Measurements from ENCODE around the gene GNAO1. TPM values are rescaled to one million over a fixed set of nuclear protein-coding genes. Genes with fewer than 3 reads are reported as not detected.

The GNAO1 gene
- total and polyA plus RNA-seq, 2 donors (not counting 1 experiment from before 2014, with no cell fraction given): 0.13 to 5.1 TPM

GRCh38 chr16:56245197-56245596, 53.9 kb downstream of the GNAO1 start:
- no peaks in the 10 kb centered on the region for H3K9me3 Mint-ChIP-seq (ENCODE audit: insufficient read depth)
- POLR2A ChIA-PET: no interaction called here
- intact Hi-C loops (cut with micrococcal nuclease): no loop called here

More at GRCh38 chr16:56245197-56245596, 53.9 kb downstream of the GNAO1 start:
- H3K9ac ChIP-seq (ENCODE audit: low read length): no peak overlapping the region
- no peak overlapping the region for H3K4me2 ChIP-seq (replicated peaks; ENCODE audit: low read depth, low read length, poor library complexity, severe bottlenecking)
- ATAC-seq (ENCODE audit: low read depth): no peak
- WGBS (ENCODE audit: insufficient coverage): 95% methylated on average over 5 of the region's 6 CpGs
- no peak for TF ChIP-seq CTCF (IDR thresholded peaks at IDR 0.05)
- TF ChIP-seq EZH2 (IDR thresholded peaks at IDR 0.05; ENCODE audit: borderline replicate concordance, insufficient read depth, low read depth, low read length, poor library complexity, severe bottlenecking): no peak
- H3K27ac ChIP-seq (ENCODE audit: low read length in 2 of 2): no peak overlapping the region
- no peak for DNase-seq
- no peaks in the 10 kb centered on the region for H3K9me3 ChIP-seq (ENCODE audit: control extremely low read depth in 1 of 3, control insufficient read depth in 2 of 3, insufficient read depth in 1 of 3, low read length in 2 of 3)
- H4K20me1 ChIP-seq (ENCODE audit: control insufficient read depth, insufficient read depth, low read length, poor library complexity, severe bottlenecking): no peaks in the 10 kb centered on the region
- no peaks in the 10 kb centered on the region for H3K27me3 Mint-ChIP-seq
- no peak overlapping the region for H3K27ac Mint-ChIP-seq
- H3K4me3 ChIP-seq (ENCODE audit: control extremely low read depth in 1 of 5, extremely low read depth in 1 of 5, insufficient read depth in 1 of 5, low read depth in 2 of 5, low read length in 4 of 5): no peak overlapping the region
- no peak overlapping the region for H2AFZ ChIP-seq (ENCODE audit: insufficient read depth, low read depth, low read length, poor library complexity, severe bottlenecking)
- no peaks in the 10 kb centered on the region for H3K79me2 ChIP-seq (ENCODE audit: control insufficient read depth, insufficient read depth, low read length)
- H3K27me3 ChIP-seq (replicated peaks in 1 of 4; ENCODE audit: control extremely low read depth in 1 of 4, control insufficient read depth in 3 of 4, insufficient read depth in 4 of 4, low read length in 3 of 4): no peaks in the 10 kb centered on the region
- CTCF ChIA-PET: no interaction called here
- no peaks in the 10 kb centered on the region for H3K4me1 Mint-ChIP-seq
- no peaks in the 10 kb centered on the region for H3K4me1 ChIP-seq (ENCODE audit: control insufficient read depth in 2 of 2, insufficient read depth in 2 of 2, low read length in 2 of 2)
- H3K4me3 Mint-ChIP-seq: no peak overlapping the region
- H3K36me3 ChIP-seq (replicated peaks in 1 of 2; ENCODE audit: control extremely low read depth in 1 of 2, control insufficient read depth in 1 of 2, extremely low read depth in 1 of 2, insufficient read depth in 2 of 2, low read length in 1 of 2): no peaks in the 10 kb centered on the region

Data from B cell (primary cell).